ENCODE results near the gene FOXP1. TPM values are rescaled to one million over a fixed set of nuclear protein-coding genes. Genes with fewer than 3 reads are reported as not detected.
A peak's percentile ranks its signal among the peaks of the same experiment; 100 is the strongest.

The FOXP1 gene
- total RNA-seq, 4 donors from 2014 or later: 181 to 225 (median 205) TPM

DNA sequence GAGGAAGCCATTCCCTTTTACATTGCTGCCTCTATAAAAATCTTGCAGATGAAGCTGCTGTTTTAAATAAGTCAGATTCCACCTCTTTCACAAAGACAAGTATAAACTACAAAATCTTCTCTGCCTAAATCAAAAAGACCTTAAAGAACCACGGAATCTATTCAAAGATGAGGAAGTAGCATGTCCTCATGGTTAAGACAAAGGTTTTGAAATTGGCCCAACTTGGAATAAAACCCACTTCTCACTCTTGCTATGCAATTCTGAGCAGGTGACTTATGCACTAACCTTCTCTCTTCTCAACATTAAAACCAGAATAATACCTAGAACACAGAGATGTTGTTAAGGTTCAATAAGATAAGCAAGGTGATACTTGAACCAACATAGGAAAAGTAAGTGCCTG lies 97.6 kb downstream of the FOXP1 start:
- 66% methylated on average over 1 of the region's 1 CpG for WGBS
- no peaks in the 10 kb centered on the region for H3K9me3 ChIP-seq
- no peak for TF ChIP-seq POLR2A (IDR thresholded peaks at IDR 0.05; ENCODE audit: low read depth)
- no peak for TF ChIP-seq POLR2AphosphoS5 (IDR thresholded peaks at IDR 0.05)
- TF ChIP-seq, protein P1, sequence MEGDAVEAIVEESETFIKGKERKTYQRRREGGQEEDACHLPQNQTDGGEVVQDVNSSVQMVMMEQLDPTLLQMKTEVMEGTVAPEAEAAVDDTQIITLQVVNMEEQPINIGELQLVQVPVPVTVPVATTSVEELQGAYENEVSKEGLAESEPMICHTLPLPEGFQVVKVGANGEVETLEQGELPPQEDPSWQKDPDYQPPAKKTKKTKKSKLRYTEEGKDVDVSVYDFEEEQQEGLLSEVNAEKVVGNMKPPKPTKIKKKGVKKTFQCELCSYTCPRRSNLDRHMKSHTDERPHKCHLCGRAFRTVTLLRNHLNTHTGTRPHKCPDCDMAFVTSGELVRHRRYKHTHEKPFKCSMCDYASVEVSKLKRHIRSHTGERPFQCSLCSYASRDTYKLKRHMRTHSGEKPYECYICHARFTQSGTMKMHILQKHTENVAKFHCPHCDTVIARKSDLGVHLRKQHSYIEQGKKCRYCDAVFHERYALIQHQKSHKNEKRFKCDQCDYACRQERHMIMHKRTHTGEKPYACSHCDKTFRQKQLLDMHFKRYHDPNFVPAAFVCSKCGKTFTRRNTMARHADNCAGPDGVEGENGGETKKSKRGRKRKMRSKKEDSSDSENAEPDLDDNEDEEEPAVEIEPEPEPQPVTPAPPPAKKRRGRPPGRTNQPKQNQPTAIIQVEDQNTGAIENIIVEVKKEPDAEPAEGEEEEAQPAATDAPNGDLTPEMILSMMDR (IDR thresholded peaks at IDR 0.05): no peak
- no peak for TF ChIP-seq EP300 (IDR thresholded peaks at IDR 0.05)
- H3K4me1 ChIP-seq: peaks cover 0 to 18% (median 3%) of the 10 kb centered on the region in 4 donors
- intact Hi-C loops (cut with DNase I): no loop called here
- H3K36me3 ChIP-seq: peaks cover 0 to 8% (median 0%) of the 10 kb centered on the region in 4 donors
- no peak overlapping the region for H3K27ac ChIP-seq (replicated peaks in 1 of 4)
- no peak overlapping the region for H3K4me3 ChIP-seq
- no peak for DNase-seq (ENCODE audit: extremely low spot score)
- H3K27me3 ChIP-seq: no peaks in the 10 kb centered on the region

DNA sequence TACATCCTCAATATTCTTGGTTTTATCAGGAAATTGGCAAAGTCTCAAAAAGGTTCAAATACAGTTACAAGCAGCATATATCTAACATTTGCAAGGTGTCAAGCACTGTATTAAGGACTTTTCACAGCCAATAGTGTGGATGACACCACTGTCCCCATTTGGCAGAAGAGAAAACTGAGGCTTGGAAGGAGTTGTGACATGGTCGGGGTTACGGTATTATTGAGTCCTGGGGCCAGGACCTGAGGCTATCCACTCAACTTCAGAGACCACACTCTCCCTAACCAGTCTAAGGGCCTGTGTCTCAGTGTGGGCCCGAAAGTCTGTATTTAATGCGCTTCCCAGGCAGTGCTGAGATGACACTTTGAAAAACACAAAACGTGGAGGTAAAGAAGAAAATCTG lies 99.1 kb downstream of the FOXP1 start:
- no peak for DNase-seq (ENCODE audit: extremely low spot score)
- H3K4me1 ChIP-seq: peaks cover 0 to 18% (median 3%) of the 10 kb centered on the region in 4 donors
- intact Hi-C loops (cut with DNase I): no loop called here
- no peaks in the 10 kb centered on the region for H3K9me3 ChIP-seq
- 92% methylated on average over 5 of the region's 5 CpGs for WGBS
- H3K27ac ChIP-seq (replicated peaks in 1 of 4): no peak overlapping the region
- no peaks in the 10 kb centered on the region for H3K36me3 ChIP-seq
- H3K4me3 ChIP-seq: no peak overlapping the region
- TF ChIP-seq POLR2A (IDR thresholded peaks at IDR 0.05; ENCODE audit: low read depth) (no peak), POLR2AphosphoS5 (IDR thresholded peaks at IDR 0.05) (no peak), EP300 (IDR thresholded peaks at IDR 0.05) (no peak)
- TF ChIP-seq, protein P1 (IDR thresholded peaks at IDR 0.05): no peak
- H3K27me3 ChIP-seq: no peaks in the 10 kb centered on the region

DNA sequence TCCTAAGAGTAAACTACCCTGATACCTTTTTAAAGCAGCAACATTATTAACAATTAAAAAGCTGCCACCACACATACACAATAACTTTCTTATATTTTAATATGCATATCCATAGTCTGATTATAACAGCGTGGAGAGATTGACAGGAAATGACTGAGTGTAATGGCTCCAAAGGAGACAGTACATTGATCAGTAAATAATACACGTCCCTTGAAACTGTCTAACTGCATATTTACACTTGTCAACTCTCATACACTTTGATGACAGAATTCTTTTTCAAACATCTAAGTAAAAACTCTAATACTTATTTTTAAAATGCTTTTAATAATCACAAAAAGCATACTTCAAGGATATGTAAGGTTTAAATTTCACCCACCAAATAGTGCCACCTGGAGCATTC lies 99.5 kb downstream of the FOXP1 start:
- H3K4me1 ChIP-seq: peaks cover 0 to 22% (median 3%) of the 10 kb centered on the region in 4 donors
- H3K9me3 ChIP-seq: no peaks in the 10 kb centered on the region
- no peak for DNase-seq (ENCODE audit: extremely low spot score)
- WGBS: 93% methylated on average over 2 of the region's 2 CpGs
- no peak overlapping the region for H3K27ac ChIP-seq (replicated peaks in 1 of 4)
- H3K4me3 ChIP-seq: no peak overlapping the region
- TF ChIP-seq POLR2A (IDR thresholded peaks at IDR 0.05; ENCODE audit: low read depth) (no peak), EP300 (IDR thresholded peaks at IDR 0.05) (no peak), POLR2AphosphoS5 (IDR thresholded peaks at IDR 0.05) (no peak)
- TF ChIP-seq, protein P1 (IDR thresholded peaks at IDR 0.05): no peak
- no peaks in the 10 kb centered on the region for H3K27me3 ChIP-seq
- no peaks in the 10 kb centered on the region for H3K36me3 ChIP-seq
- intact Hi-C loops (cut with DNase I): no loop called here

DNA sequence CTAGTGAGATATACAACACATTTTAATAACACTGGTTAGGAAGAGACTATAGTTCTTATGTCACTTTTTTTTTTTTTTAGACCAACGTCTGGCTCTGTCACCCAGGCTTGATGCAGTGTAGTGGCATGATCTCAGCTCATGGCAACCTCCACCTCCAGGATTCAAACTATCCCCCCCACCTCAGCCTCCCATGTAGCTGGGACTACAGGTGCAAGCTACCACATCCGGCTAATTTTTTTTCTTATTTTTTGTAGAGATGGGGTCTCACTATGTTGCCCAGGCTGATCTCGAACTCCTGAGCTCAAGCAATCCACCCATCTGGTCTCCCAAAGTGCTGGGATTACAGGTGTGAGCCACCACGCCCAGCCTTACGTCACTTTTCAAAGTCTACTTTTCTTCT lies 100.8 kb downstream of the FOXP1 start:
- H3K9me3 ChIP-seq: no peaks in the 10 kb centered on the region
- H3K4me3 ChIP-seq: no peak overlapping the region
- peaks cover 0 to 28% (median 10%) of the 10 kb centered on the region in 4 donors for H3K4me1 ChIP-seq
- no peaks in the 10 kb centered on the region for H3K27me3 ChIP-seq
- no peak overlapping the region for H3K27ac ChIP-seq (replicated peaks in 1 of 4)
- WGBS: 92% methylated on average over 5 of the region's 5 CpGs
- no peak for DNase-seq (ENCODE audit: extremely low spot score)
- TF ChIP-seq EP300 (IDR thresholded peaks at IDR 0.05) (no peak), POLR2A (IDR thresholded peaks at IDR 0.05; ENCODE audit: low read depth) (no peak), POLR2AphosphoS5 (IDR thresholded peaks at IDR 0.05) (no peak)
- TF ChIP-seq, protein P1 (IDR thresholded peaks at IDR 0.05): no peak
- no peaks in the 10 kb centered on the region for H3K36me3 ChIP-seq
- intact Hi-C loops (cut with DNase I): no loop called here

DNA sequence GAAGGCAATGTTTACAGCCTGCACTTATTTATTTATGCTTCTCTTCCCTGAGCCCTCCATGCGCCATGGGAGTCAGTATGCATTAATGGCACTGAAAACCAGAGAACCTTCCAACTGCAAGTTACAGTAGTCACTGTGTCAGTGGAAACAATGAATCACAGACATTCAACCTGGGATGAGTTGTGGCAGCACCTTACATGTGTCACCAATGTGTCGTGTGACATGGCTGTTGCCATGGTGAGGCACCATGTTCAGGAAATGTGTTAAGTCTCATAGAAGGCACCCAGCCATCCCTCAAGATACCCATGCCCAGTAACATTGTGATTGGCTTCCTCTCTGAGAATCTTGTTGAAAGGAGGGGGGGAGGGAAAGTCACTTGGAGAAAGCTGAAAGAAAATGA lies 105.0 kb downstream of the FOXP1 start:
- TF ChIP-seq, protein P1 (IDR thresholded peaks at IDR 0.05): no peak
- TF ChIP-seq EP300 (IDR thresholded peaks at IDR 0.05): no peak
- peak in 1 of 2 donors; percentile 51 for TF ChIP-seq POLR2AphosphoS5 (IDR thresholded peaks at IDR 0.05)

More for the DNA sequence above, 105.0 kb downstream of the FOXP1 start:
- Histone ChIP-seq H3K4me1 (peaks cover 0 to 20% (median 14%) of the 10 kb centered on the region in 4 donors), H3K27ac (replicated peaks in 1 of 4) (no peak overlapping the region), H3K4me3 (no peak overlapping the region), H3K27me3 (no peaks in the 10 kb centered on the region), H3K36me3 (no peaks in the 10 kb centered on the region), H3K9me3 (no peaks in the 10 kb centered on the region)
- intact Hi-C loops (cut with DNase I): no loop called here
- DNase-seq (ENCODE audit: extremely low spot score): no peak
- 86% methylated on average over 2 of the region's 2 CpGs for WGBS

Data from esophagus muscularis mucosa (tissue), 4 donors.